ENCODE data around the gene SLC9C1. TPM values are rescaled to one million over a fixed set of nuclear protein-coding genes. Genes with fewer than 3 reads are reported as not detected.

Gene SLC9C1
- total RNA-seq, 3 donors from 2014 or later: 0.15 to 0.48 TPM; not detected in 1

GRCh38 chr3:112319516-112320276 lies 25.7 kb upstream of the SLC9C1 start:
- Histone ChIP-seq H3K9me3 (no peaks in the 10 kb centered on the region), H3K4me3 (no peak overlapping the region), H3K27me3 (no peaks in the 10 kb centered on the region), H3K36me3 (no peaks in the 10 kb centered on the region), H3K27ac (peak overlapping the region in 1 of 2 donors; percentile 15), H3K4me1 (no peaks in the 10 kb centered on the region)
- TF ChIP-seq CTCF (IDR thresholded peaks at IDR 0.05) (no peak), POLR2AphosphoS5 (IDR thresholded peaks at IDR 0.05) (no peak), POLR2A (IDR thresholded peaks at IDR 0.05) (no peak)
- intact Hi-C loops (cut with DNase I; ENCODE audit: low total_unique reads): no loop called here
- no peak for DNase-seq (ENCODE audit: low spot score in 2 of 2)

- TF ChIP-seq CTCF (IDR thresholded peaks at IDR 0.05) (no peak), POLR2A (IDR thresholded peaks at IDR 0.05) (no peak), POLR2AphosphoS5 (IDR thresholded peaks at IDR 0.05) (no peak)
- Histone ChIP-seq H3K9me3 (no peaks in the 10 kb centered on the region), H3K36me3 (no peaks in the 10 kb centered on the region), H3K4me3 (no peak overlapping the region), H3K27ac (no peak overlapping the region), H3K27me3 (no peaks in the 10 kb centered on the region), H3K4me1 (no peaks in the 10 kb centered on the region)
- intact Hi-C loops (cut with DNase I; ENCODE audit: low total_unique reads): no loop called here
- no peak for DNase-seq (ENCODE audit: low spot score in 2 of 2)
Measured at GRCh38 chr3:112315791-112316190, 21.8 kb upstream of the SLC9C1 start.

- Histone ChIP-seq H3K4me1 (no peaks in the 10 kb centered on the region), H3K27ac (no peak overlapping the region), H3K27me3 (no peaks in the 10 kb centered on the region), H3K36me3 (no peaks in the 10 kb centered on the region), H3K9me3 (no peaks in the 10 kb centered on the region), H3K4me3 (no peak overlapping the region)
- TF ChIP-seq POLR2A (IDR thresholded peaks at IDR 0.05) (no peak), POLR2AphosphoS5 (IDR thresholded peaks at IDR 0.05) (no peak), CTCF (IDR thresholded peaks at IDR 0.05) (no peak)
- DNase-seq (ENCODE audit: low spot score in 2 of 2): no peak
- intact Hi-C loops (cut with DNase I; ENCODE audit: low total_unique reads): loop anchor here (5.0 kb wide), 1 partner anchor 572 kb away; no protein-coding TSS in a partner anchor
Measured at GRCh38 chr3:112314649-112315048, 20.6 kb upstream of the SLC9C1 start.

DNA sequence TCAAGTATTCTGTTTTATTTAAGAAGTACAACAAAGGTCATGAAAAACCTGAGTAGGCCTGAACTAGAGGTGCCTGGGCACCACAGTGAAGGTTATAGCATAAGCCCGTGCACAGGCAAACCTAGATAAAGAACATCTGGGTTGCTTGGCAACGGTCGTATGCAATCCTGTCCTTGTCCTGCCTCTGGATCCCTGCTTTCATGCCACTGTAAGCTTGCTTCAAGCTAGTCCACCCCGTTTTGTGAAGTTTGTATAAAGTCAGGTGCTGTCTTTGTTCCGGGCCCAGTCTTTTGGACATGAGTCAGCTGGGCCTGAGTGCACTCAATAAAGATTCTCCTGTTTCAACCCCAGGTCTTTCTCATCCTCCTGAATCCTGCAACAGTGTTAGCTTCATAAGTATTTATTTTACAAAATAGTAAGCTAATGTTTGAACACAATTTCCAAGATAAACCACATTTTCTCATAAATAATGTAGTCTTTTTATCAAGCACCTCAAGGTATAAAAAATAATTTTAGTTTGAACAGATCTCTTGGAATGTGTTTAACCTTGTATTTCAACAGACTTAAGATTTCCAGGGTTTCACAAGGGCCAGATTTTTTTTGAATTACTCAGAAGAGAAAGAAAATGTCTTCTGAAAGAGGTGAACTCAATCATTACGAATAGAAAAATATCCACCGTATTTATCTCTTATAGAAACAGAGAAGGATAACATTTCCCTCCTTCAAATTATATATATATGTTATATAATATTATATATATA lies 14.3 kb upstream of the SLC9C1 start:
- no peaks in the 10 kb centered on the region for H3K4me1 ChIP-seq
- no peak for DNase-seq (ENCODE audit: low spot score in 2 of 2)
- H3K27ac ChIP-seq: no peak overlapping the region
- H3K9me3 ChIP-seq: no peaks in the 10 kb centered on the region
- H3K36me3 ChIP-seq: no peaks in the 10 kb centered on the region
- intact Hi-C loops (cut with DNase I; ENCODE audit: low total_unique reads): no loop called here
- H3K4me3 ChIP-seq: no peak overlapping the region
- TF ChIP-seq POLR2AphosphoS5 (IDR thresholded peaks at IDR 0.05) (no peak), POLR2A (IDR thresholded peaks at IDR 0.05) (no peak), CTCF (IDR thresholded peaks at IDR 0.05) (no peak)
- H3K27me3 ChIP-seq: no peaks in the 10 kb centered on the region

DNA sequence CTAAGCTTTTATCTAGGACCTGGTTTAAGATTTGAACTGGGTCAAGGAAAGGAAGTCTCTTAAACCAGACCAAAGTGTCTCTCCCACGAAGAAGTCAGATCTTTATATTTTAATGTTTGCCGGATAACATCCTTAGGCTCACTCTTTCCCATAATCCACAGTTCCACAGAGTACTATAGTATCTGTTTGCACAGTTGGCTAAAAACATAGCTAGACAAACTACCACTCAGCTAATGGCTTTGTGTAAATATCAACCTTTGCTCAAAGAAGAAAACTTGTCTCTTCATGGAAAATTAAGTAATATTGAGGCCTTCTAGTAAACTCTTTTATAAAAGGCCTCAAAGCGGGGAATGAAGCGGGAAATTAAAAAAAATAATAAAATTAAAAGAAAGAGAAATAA lies 13.5 kb upstream of the SLC9C1 start:
- no peak overlapping the region for H3K4me3 ChIP-seq
- intact Hi-C loops (cut with DNase I; ENCODE audit: low total_unique reads): no loop called here
- DNase-seq (ENCODE audit: low spot score in 2 of 2): no peak
- no peaks in the 10 kb centered on the region for H3K36me3 ChIP-seq
- H3K27me3 ChIP-seq: no peaks in the 10 kb centered on the region
- no peak overlapping the region for H3K27ac ChIP-seq
- H3K4me1 ChIP-seq: no peaks in the 10 kb centered on the region
- no peak for TF ChIP-seq CTCF (IDR thresholded peaks at IDR 0.05)
- no peak for TF ChIP-seq POLR2A (IDR thresholded peaks at IDR 0.05)
- TF ChIP-seq POLR2AphosphoS5 (IDR thresholded peaks at IDR 0.05): no peak
- H3K9me3 ChIP-seq: no peaks in the 10 kb centered on the region
